SK-N-SH (cell line): ENCODE measurements around the gene PEX16. TPM values are rescaled to one million over a fixed set of nuclear protein-coding genes. Genes with fewer than 3 reads are reported as not detected.

Source experiments
- CTCF ChIA-PET: fragments of 300-600, 350-600 bp; formaldehyde crosslinking; extraction: SDS; loops from one replicate; lab custom pipeline; 2021; lab: Yijun Ruan, JAX
- POLR2A ChIA-PET: fragments of 350-600 bp; sonication (Branson Sonifier 250); formaldehyde crosslinking; extraction: SDS; loops from one replicate; lab custom pipeline; 2020; ENCODE audit warnings: antibody characterized with exemption, inconsistent platforms; lab: Yijun Ruan, JAX
- DNase-seq: peaks from one replicate; pipeline ENCODE4 v3.0.0; 2012
- H2AFZ ChIP-seq: fragments of 200-600 bp; sonication (generic); 2 replicates; pipeline ENCODE4 v1.8.1; 2016; ENCODE audit warnings: antibody characterized with exemption, mild to moderate bottlenecking, low read depth
- H3F3A ChIP-seq: fragments of 200-600 bp; sonication (generic); replicated peaks from 2 replicates; pipeline ENCODE3; 2016; ENCODE audit warnings: antibody characterized with exemption, mild to moderate bottlenecking; ENCODE audit not compliant: insufficient read depth
- H3K27ac ChIP-seq, 2 experiments: fragments of 200-500 bp in 1 of 2; fragments of 200-600 bp in 1 of 2; sonication (Bioruptor generic) in 1 of 2; sonication (generic), shearing (Covaris generic) in 1 of 2; 2 replicates each; pipeline versions ENCODE4 v1.5.1 to v1.6.1; 2014 to 2016; ENCODE audit warnings: low read depth in 2 of 2, inconsistent platforms in 1 of 2, low read length in 1 of 2, mild to moderate bottlenecking in 1 of 2, mixed read lengths in 1 of 2
- H3K27me3 ChIP-seq: fragments of 200-600 bp; sonication (generic), shearing (Covaris generic); 2 replicates; pipeline ENCODE4 v1.6.1; 2016; ENCODE audit warnings: mixed run types; ENCODE audit not compliant: insufficient read depth
- H3K36me3 ChIP-seq, 2 experiments: fragments of 200-500 bp in 1 of 2; fragments of 200-600 bp in 1 of 2; sonication (Bioruptor generic) in 1 of 2; sonication (generic) in 1 of 2; replicated peaks in 1 of 2; 2 replicates each; pipeline versions ENCODE3 to v1.5.1; 2014 to 2016; ENCODE audit warnings: low read length in 1 of 2, mild to moderate bottlenecking in 1 of 2; ENCODE audit not compliant: insufficient read depth in 2 of 2, control insufficient read depth in 1 of 2
- H3K4me1 ChIP-seq, 2 experiments: fragments of 200-500 bp in 1 of 2; fragments of 200-600 bp in 1 of 2; sonication (Bioruptor generic) in 1 of 2; sonication (generic), shearing (Covaris generic) in 1 of 2; 2 replicates each; pipeline versions ENCODE4 v1.5.1 to v1.6.1; 2014 to 2016; ENCODE audit warnings: low read depth in 1 of 2, low read length in 1 of 2, mixed run types in 1 of 2; ENCODE audit not compliant: insufficient read depth in 2 of 2, control insufficient read depth in 1 of 2
- H3K4me2 ChIP-seq: fragments of 200-600 bp; sonication (generic), shearing (Covaris generic); 2 replicates; pipeline ENCODE4 v1.6.1; 2017; ENCODE audit warnings: mixed run types
- H3K4me3 ChIP-seq, 2 experiments: fragments of 200-500 bp in 1 of 2; fragments of 200-600 bp in 1 of 2; sonication (Bioruptor generic) in 1 of 2; sonication (generic), shearing (Covaris generic) in 1 of 2; 2 replicates each; pipeline versions ENCODE4 v1.5.1 to v1.8.1; 2014 to 2016; ENCODE audit warnings: low read depth in 2 of 2, inconsistent platforms in 1 of 2, low read length in 1 of 2, mild to moderate bottlenecking in 1 of 2, mixed read lengths in 1 of 2, moderate library complexity in 1 of 2
- H3K79me2 ChIP-seq: fragments of 200-600 bp; sonication (generic); 2 replicates; pipeline ENCODE4 v1.8.1; 2017; ENCODE audit warnings: mild to moderate bottlenecking; ENCODE audit not compliant: insufficient read depth
- H3K9ac ChIP-seq: fragments of 200-600 bp; sonication (generic); 2 replicates; pipeline ENCODE4 v1.6.1; 2017; ENCODE audit warnings: mixed run types
- H3K9me2 ChIP-seq: fragments of 200-600 bp; sonication (generic); 2 replicates; pipeline ENCODE4 v1.6.1; 2017; ENCODE audit warnings: mixed run types
- H3K9me3 ChIP-seq: fragments of 200-600 bp; sonication (generic); 2 replicates; pipeline ENCODE4 v1.6.1; 2017; ENCODE audit warnings: mixed run types, mild to moderate bottlenecking, moderate library complexity
- H4K20me1 ChIP-seq: fragments of 200-600 bp; sonication (generic); 2 replicates; pipeline ENCODE4 v1.6.1; 2017; ENCODE audit warnings: mild to moderate bottlenecking, mixed run types; ENCODE audit not compliant: insufficient read depth
- EP300 ChIP-seq, 2 experiments: IDR thresholded peaks; 2 replicates each; pipeline versions ENCODE4 v1.4.0 to v1.6.1; 2012; ENCODE audit warnings: borderline replicate concordance in 1 of 2, low read depth in 1 of 2, low read length in 1 of 2
- FOSL2 ChIP-seq: IDR thresholded peaks from 2 replicates; pipeline ENCODE4 v1.4.0; 2012; ENCODE audit warnings: low read depth, mild to moderate bottlenecking, moderate library complexity, borderline replicate concordance
- FOXJ3 ChIP-seq: sonication (generic); formaldehyde crosslinking; IDR thresholded peaks from 2 replicates; pipeline ENCODE4 v1.5.1; 2020; ENCODE audit warnings: mild to moderate bottlenecking, missing genetic modification reagents
- FOXM1 ChIP-seq: IDR thresholded peaks from 2 replicates; pipeline ENCODE4 v1.4.0; 2012; ENCODE audit warnings: low read depth, mild to moderate bottlenecking
- GABPA ChIP-seq: IDR thresholded peaks from 2 replicates; pipeline ENCODE4 v1.4.0; 2012; ENCODE audit warnings: low read depth, mild to moderate bottlenecking
- GATA2 ChIP-seq: sonication (generic); formaldehyde crosslinking; IDR thresholded peaks from 2 replicates; pipeline ENCODE4 v1.5.0; 2020; ENCODE audit warnings: mild to moderate bottlenecking, missing genetic modification reagents
- NFIC ChIP-seq: IDR thresholded peaks from 2 replicates; pipeline ENCODE4 v1.4.0; 2012; ENCODE audit warnings: borderline replicate concordance
- NRF1 ChIP-seq: IDR thresholded peaks from 2 replicates; pipeline ENCODE4 v1.6.1; 2012; ENCODE audit warnings: low read depth, mild to moderate bottlenecking, low read length
- RFX5 ChIP-seq: IDR thresholded peaks from 2 replicates; pipeline ENCODE4 v1.6.1; 2012; ENCODE audit warnings: mild to moderate bottlenecking, improper control_type of control experiment, low read length
- TCF12 ChIP-seq: IDR thresholded peaks from 2 replicates; pipeline ENCODE4 v1.4.0; 2012
- TEAD4 ChIP-seq: IDR thresholded peaks from 2 replicates; pipeline ENCODE4 v1.4.0; 2012; ENCODE audit warnings: mild to moderate bottlenecking, borderline replicate concordance; ENCODE audit not compliant: insufficient read depth
- WGBS: methylation state at CpG from one replicate; pipeline ENCODE4 v1.1.6; 2017; ENCODE audit warnings: low lambda C conversion rate; 5-methylcytosine and 5-hydroxymethylcytosine counted together
- polyA plus RNA-seq, 3 experiments: library from polyadenylated mRNA; depleted of rRNA; stranded (reverse); fragments of >200 nt; gene quantifications; 2 replicates each; pipeline ENCODE4 v1.2.3, GENCODE V29; 2012
- TF ChIP-seq, protein P1 (sequence below): fragments of 200-600 bp; sonication (generic); IDR thresholded peaks from 2 replicates; pipeline ENCODE4 v1.6.1; 2017; ENCODE audit warnings: antibody characterized with exemption, mild to moderate bottlenecking, moderate library complexity
- TF ChIP-seq, protein P2 (sequence below): fragments of 150-350 bp; IDR thresholded peaks from 2 replicates; pipeline ENCODE4 v1.6.1; 2016; ENCODE audit warnings: mild to moderate bottlenecking, low read depth, low read length
- TF ChIP-seq, protein P3 (sequence below): IDR thresholded peaks from 2 replicates; pipeline ENCODE4; 2012
- TF ChIP-seq, protein P4 (sequence below): IDR thresholded peaks from 2 replicates; pipeline ENCODE4 v1.4.0; 2012; ENCODE audit warnings: low read depth, borderline replicate concordance
- TF ChIP-seq, protein P5 (sequence below): IDR thresholded peaks from 2 replicates; pipeline ENCODE4 v1.4.0; 2012; ENCODE audit warnings: low read depth, borderline replicate concordance
- TF ChIP-seq, protein P6 (sequence below): fragments of 150-350 bp; IDR thresholded peaks from 2 replicates; pipeline ENCODE4 v1.6.1; 2017; ENCODE audit warnings: antibody characterized with exemption, low read length, low read depth, borderline replicate concordance

Gene PEX16
- polyA plus RNA-seq, 1 of the 3 experiments (the other 2 are of a cell fraction) = 46.4 TPM

DNA sequence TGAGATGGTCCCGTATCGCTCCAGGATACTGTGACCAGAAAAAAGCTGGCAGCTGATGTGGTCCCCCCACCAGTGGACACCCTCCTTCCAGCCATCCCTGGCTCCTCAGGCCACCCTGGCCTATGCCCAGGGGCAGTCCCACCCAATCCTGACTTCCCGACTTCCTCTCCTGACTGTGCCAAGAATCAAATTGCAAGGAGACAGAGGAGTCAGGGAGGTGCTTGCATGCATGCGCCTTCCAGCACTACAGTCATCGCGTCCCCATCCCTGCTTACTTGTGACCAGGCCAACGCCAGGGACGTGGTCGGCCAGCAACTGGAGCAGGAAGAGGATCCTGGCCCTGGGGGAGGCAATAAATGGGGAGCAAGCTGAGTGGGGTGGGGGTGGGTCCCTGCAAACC is 7.1 kb downstream of the PEX16 start (continued):
- TF ChIP-seq, protein P1, sequence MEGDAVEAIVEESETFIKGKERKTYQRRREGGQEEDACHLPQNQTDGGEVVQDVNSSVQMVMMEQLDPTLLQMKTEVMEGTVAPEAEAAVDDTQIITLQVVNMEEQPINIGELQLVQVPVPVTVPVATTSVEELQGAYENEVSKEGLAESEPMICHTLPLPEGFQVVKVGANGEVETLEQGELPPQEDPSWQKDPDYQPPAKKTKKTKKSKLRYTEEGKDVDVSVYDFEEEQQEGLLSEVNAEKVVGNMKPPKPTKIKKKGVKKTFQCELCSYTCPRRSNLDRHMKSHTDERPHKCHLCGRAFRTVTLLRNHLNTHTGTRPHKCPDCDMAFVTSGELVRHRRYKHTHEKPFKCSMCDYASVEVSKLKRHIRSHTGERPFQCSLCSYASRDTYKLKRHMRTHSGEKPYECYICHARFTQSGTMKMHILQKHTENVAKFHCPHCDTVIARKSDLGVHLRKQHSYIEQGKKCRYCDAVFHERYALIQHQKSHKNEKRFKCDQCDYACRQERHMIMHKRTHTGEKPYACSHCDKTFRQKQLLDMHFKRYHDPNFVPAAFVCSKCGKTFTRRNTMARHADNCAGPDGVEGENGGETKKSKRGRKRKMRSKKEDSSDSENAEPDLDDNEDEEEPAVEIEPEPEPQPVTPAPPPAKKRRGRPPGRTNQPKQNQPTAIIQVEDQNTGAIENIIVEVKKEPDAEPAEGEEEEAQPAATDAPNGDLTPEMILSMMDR = no peak
- TF ChIP-seq GATA2 (no peak), NRF1 (no peak)

DNA sequence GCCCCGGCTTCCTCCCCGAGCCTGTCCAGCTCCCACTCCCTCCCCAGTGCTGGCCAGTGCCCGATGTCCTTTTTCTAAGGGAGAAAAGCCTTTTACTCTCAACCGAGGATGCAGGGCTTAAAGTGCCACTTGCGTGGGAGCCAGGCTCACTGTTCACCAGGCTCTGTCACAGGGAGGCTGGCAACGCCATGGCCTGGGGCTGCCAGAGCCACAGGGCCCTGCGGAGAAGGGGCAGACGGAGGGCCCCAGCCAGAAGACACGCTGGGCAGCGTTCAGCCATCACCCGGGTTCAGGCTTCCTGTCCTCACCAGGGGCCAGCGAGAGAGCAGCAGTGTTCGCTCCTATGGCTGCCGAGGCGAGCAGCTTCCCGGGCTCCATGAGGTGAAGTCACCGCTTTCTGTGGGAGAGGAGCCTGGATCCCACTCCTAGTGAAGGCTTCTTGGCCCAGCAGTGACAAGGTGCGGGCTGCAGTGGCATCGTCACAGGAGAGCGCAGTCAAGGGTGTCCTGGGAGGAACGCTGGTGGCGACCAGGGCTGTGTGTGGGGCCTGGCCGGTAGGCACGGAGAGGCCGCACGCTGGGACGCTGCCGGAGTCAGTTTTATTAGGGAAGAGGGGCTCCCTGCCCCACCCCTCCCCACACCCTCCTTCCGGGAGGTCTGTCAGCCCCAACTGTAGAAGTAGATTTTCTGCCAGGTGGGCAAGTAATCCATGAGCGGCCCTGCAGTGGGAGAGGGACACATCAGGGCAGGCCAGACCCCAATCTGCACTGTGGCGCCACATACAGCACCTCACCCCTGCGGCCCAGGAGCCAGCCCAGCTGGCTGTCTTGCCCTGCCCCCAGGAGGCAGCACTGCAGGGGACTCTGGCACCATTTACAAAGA is 7.8 kb downstream of the PEX16 start:
- no peak overlapping the region for H3K4me3 ChIP-seq
- no peaks in the 10 kb centered on the region for H3F3A ChIP-seq
- no peaks in the 10 kb centered on the region for H3K9me2 ChIP-seq
- TF ChIP-seq FOSL2 (no peak), GATA2 (no peak), EP300 (IDR thresholded peaks at IDR 0.05; ENCODE audit: borderline replicate concordance in 1 of 2, low read depth in 1 of 2, low read length in 1 of 2) (no peak), TCF12 (no peak), GABPA (no peak), FOXJ3 (no peak), NFIC (no peak), TEAD4 (no peak), RFX5 (no peak), FOXM1 (no peak)
- TF ChIP-seq, protein P2, sequence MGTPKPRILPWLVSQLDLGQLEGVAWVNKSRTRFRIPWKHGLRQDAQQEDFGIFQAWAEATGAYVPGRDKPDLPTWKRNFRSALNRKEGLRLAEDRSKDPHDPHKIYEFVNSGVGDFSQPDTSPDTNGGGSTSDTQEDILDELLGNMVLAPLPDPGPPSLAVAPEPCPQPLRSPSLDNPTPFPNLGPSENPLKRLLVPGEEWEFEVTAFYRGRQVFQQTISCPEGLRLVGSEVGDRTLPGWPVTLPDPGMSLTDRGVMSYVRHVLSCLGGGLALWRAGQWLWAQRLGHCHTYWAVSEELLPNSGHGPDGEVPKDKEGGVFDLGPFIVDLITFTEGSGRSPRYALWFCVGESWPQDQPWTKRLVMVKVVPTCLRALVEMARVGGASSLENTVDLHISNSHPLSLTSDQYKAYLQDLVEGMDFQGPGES = no peak
- TF ChIP-seq, protein P1 = no peak
- TF ChIP-seq, protein P3, sequence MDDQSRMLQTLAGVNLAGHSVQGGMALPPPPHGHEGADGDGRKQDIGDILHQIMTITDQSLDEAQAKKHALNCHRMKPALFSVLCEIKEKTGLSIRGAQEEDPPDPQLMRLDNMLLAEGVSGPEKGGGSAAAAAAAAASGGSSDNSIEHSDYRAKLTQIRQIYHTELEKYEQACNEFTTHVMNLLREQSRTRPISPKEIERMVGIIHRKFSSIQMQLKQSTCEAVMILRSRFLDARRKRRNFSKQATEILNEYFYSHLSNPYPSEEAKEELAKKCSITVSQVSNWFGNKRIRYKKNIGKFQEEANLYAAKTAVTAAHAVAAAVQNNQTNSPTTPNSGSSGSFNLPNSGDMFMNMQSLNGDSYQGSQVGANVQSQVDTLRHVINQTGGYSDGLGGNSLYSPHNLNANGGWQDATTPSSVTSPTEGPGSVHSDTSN = no peak
- TF ChIP-seq, protein P4, sequence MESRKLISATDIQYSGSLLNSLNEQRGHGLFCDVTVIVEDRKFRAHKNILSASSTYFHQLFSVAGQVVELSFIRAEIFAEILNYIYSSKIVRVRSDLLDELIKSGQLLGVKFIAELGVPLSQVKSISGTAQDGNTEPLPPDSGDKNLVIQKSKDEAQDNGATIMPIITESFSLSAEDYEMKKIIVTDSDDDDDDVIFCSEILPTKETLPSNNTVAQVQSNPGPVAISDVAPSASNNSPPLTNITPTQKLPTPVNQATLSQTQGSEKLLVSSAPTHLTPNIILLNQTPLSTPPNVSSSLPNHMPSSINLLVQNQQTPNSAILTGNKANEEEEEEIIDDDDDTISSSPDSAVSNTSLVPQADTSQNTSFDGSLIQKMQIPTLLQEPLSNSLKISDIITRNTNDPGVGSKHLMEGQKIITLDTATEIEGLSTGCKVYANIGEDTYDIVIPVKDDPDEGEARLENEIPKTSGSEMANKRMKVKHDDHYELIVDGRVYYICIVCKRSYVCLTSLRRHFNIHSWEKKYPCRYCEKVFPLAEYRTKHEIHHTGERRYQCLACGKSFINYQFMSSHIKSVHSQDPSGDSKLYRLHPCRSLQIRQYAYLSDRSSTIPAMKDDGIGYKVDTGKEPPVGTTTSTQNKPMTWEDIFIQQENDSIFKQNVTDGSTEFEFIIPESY = no peak
- TF ChIP-seq, protein P5, sequence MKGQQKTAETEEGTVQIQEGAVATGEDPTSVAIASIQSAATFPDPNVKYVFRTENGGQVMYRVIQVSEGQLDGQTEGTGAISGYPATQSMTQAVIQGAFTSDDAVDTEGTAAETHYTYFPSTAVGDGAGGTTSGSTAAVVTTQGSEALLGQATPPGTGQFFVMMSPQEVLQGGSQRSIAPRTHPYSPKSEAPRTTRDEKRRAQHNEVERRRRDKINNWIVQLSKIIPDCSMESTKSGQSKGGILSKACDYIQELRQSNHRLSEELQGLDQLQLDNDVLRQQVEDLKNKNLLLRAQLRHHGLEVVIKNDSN = no peak
- TF ChIP-seq, protein P6, sequence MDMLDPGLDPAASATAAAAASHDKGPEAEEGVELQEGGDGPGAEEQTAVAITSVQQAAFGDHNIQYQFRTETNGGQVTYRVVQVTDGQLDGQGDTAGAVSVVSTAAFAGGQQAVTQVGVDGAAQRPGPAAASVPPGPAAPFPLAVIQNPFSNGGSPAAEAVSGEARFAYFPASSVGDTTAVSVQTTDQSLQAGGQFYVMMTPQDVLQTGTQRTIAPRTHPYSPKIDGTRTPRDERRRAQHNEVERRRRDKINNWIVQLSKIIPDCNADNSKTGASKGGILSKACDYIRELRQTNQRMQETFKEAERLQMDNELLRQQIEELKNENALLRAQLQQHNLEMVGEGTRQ = no peak
- TF ChIP-seq, all 33 proteins: peak for 0
- no peaks in the 10 kb centered on the region for H3K9me3 ChIP-seq
- 82% methylated on average over 19 of the region's 32 CpGs for WGBS
- no peak overlapping the region for H3K27ac ChIP-seq
- DNase-seq = no peak
- H3K36me3 ChIP-seq = peaks cover 0 to 36% of the 10 kb centered on the region in 2 experiments
- H3K4me2 ChIP-seq = no peak overlapping the region
- H2AFZ ChIP-seq = no peak overlapping the region
- H3K9ac ChIP-seq = no peak overlapping the region
- no peaks in the 10 kb centered on the region for H3K27me3 ChIP-seq
- peaks cover 0 to 9% of the 10 kb centered on the region in 2 experiments; a peak in 1 of 4 replicates for H3K4me1 ChIP-seq
- no peaks in the 10 kb centered on the region for H4K20me1 ChIP-seq
- no peaks in the 10 kb centered on the region for H3K79me2 ChIP-seq
- ChIA-PET CTCF (interaction anchor here (1.0 to 1.8 kb wide), 2 partner anchors 37 to 97 kb away, joined by 3 to 8 read pairs; no protein-coding TSS in a partner anchor), POLR2A (interaction anchor here (1.0 to 3.2 kb wide), 2 partner anchors 8 to 97 kb away, joined by 3 to 15 read pairs; partner anchors contain the start of gene PEX16)
